Activated T-cell treated with anti-CD3 and anti-CD28 coated beads, Interleukin-2, amount 50 U/mL, for 48 hours (primary cell): ENCODE data around the gene CMBL.
"Not testable (repeated sequence)": the region's sequence is repeated elsewhere in the genome, so short reads cannot be mapped to it uniquely, and the experiment has no call there.

Source experiments
- DNase-seq, 2 experiments: peaks; one replicate each; pipeline ENCODE4 v3.0.0-alpha.2; 2020

The CMBL gene

DNA sequence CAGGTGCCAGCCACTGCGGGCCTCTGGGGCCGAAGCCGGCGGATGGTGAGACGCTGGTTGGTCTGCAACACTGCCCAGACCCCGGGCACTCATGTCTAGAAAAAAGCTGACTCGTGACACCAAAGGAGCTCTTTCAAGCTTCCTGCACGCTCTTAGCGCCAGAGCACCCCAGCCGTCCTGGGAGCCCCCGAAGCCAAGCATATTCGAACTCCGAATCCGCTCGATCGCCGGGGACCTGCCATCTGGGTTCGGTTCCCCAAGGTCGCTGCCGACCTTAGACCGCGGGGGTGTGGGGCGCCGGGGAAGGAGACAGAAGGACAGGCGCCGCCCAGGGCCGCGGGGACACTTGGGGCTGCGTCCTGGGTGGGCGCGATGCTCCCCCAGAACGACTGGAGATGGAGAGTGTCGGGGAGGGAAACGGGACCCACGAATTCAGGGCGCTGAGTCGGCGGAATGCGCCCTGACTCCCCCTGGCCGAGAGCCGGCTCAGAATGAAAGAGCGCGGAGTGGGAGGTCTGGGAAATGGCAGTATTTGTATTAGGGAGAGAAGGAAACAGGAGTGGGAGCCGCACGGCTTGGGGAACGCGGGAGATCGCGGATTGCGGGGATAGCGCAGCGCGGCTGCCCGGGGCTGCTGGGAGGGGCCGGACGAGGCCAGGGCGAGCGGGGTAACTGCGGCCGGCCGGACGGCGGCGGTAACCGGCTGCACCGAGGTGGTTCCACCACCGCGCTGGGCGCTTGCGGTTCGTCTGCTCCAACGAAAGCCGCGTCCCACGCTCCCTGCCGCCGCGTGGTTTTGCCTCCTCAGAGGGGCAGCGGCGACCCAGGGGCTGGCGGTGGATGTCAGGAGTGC is 25.7 kb upstream of the CMBL start:
- DNase-seq = peak; percentile 23 to 39

DNA sequence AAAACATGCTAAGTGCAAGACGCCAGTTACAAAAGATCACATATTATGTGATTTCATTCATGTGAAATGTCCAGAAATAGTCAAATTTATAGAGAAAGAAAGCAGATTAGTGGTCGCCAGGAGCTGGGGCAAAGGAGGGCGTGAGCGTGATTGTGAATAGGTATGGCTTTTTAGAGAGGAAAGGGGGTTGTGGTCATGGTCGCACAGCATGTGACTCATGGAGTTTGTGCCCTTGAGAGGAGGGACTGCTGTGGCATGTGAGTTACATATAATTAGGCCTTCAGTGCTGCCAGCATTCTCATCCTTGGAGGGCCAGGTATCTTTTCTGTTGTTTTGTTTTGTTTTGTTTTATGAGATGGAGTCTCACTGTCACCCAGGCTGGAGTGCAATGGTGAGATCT is 24.6 kb upstream of the CMBL start:
- DNase-seq = no peak

DNA sequence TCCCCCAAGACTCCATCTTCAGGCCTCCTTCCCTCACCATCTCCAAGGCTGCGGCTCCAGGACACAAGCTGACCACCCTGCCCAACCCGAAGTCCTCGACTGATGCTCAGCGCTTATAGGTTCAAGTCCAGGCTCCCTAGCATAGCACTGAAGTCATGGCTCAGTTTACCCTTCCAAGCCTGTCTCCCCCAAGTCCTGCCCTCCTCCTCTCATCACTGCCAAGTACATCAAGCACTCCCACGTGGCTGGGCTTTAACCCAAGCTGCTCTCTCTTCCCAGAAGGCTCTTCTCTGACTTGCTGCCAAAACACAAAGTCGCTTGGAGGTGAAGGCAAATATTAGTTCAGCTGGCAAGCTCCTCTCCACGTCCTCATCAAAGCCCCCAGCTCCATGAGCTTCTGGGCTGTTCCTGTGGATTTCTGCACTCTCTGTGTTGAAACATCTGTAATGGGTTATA is 23.7 kb upstream of the CMBL start:
- no peak for DNase-seq

- DNase-seq = no peak
These were observed 23.0 kb upstream of the CMBL start for GRCh38 chr5:10330511-10331230.

DNA sequence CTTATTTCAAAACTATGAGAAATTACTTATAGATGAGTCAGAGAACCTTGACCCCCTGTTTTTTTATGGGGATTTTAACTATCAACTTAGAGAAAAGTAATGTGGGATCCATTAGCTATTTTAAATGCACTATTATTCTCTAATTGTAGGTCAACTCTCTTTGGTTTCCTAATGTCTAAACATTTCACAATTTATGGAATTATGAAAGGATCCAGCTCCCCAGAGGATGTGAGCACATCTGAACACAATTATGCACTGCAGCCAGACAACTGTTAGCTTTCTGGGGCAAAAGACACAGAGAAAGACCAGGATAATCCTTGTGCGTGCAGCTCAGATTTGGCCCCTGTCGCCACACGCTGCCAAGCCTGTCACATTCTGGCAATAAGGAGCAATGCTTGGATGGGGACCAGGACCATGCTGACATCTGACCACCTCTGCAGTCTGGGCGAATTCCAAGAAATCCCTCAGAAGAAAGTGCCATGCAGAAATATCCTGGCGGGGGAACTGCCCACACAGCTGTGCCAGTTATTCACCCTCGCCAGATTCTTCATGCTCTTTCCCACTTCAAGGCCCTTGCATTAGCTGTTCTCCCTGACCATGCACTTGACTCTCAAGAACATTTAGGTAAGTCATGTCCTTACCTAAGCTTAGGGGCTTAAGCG is 22.2 kb upstream of the CMBL start:
- DNase-seq = no peak

GRCh38 chr5:10329446-10329819 is 21.7 kb upstream of the CMBL start:
- no peak for DNase-seq

GRCh38 chr5:10328323-10328722 is 20.6 kb upstream of the CMBL start:
- DNase-seq = no peak

DNA sequence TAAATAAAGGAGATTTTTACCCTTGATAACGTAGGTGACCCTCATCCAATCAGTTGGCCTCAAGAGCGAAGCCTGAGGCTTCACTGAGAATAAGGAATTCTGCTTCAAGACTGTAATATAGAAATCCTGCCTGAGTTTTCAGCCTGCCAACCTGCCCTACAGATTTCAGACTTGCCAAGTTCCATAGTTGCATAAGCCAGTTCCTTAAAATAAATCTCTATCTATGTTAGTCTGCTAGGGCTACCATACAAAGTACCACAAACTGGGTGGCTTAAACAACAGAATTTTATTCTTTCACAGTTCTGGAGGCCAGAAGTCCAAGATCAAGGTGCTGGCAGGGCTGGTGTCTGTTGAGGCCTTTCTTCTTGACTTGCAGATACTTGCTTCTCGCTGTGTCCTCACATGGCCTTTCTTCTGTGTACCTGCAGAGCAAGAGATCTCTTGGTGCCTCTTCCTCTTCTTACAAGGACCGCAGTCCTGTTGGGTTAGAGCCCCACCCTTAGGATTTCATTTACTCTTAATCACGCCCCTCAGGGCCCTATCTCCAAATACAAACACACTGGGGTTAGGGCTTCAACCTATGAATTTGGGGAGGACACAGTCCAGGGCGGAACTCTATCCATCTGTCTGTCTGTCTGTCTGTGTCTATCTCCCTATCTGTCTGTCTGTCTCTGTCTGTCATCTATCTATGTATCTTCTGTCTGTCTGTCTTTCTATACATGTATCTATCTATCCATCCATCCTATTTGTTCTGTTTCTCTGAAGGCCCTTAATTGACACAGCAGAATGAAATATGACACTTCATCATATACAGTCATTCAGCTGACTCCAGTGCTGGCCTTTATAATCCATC is 17.0 kb upstream of the CMBL start:
- DNase-seq = no peak

DNA sequence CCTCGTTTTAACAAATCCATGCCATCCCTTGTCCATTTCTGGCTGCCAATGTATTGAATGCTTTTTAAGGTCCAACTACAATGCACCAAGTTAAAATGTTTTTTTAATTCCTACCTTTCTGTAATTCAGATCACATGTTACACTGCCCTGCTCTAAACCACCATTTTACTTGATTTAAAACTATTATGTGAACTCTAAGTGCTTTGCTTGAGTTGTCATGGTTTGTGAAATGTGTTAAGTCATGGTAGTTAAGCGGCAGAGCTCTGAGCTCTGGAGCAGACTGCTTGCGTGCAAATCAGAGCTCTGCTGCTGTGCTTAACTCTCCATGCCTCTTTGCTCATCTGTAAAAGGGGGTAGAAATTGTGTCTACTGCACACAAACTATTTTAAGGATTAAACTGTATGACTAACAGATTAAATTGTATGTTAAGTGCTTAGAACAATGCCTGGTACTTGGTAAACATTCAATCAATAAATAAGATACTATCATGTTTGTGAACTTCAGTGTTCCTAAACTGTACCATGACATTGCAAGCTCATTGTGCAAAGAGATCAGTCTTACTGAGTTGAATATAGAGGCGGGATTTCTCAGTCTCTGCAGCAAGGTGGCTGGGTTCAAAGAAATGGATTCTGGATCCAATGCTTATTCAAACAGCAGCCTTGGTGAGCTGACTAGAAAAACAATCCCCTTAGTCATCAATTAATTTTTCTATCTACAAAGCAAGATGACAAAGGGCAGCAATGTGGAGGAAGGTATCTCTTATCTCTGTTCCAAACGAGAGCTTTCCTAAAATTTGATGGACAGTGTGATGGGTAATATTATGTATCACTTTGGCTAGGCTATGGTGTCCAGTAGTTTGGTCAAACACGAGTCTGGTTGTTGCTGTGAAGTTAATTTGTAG is 16.1 kb upstream of the CMBL start:
- DNase-seq = no peak

DNA sequence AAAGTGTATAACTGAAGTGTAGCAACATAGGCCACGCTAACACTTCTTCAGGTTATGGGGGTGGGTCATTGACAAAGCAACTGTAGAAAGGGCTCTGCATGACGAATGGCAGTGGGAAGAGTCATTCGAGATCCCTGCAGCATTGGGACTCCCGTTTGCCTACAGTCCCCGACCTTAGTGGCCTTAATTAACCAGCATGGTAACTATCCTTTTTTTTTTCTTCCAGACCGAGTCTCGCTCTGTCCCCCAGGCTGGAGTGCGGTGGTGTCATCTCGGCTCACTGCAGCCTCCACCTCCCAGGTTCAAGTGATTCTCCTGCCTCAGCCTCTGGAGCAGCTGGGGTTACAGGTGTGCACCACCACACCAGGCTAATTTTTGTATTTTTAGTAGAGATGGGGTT is 14.2 kb upstream of the CMBL start:
- DNase-seq = no peak

DNA sequence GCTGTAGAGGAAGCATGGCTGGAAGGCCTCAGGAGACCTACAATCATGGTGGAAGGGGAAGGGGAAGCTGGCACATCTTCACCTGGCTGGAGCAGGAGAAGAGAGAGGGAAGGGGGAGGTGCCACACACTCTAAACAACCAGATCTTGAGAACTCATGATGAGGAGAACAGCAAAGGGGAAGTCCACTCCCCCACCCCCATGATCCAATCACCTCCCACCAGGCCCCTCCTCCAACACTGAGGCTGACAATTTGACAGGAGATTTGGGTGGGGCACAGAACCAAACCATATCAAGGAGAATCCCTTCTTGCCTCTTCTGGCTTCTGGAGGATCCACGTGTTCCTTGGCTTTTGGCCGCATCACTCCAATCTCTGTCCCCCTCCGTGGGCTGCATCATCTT is 13.1 kb upstream of the CMBL start:
- DNase-seq = no peak

GRCh38 chr5:10319202-10319851 is 11.6 kb upstream of the CMBL start:
- DNase-seq = no peak

DNA sequence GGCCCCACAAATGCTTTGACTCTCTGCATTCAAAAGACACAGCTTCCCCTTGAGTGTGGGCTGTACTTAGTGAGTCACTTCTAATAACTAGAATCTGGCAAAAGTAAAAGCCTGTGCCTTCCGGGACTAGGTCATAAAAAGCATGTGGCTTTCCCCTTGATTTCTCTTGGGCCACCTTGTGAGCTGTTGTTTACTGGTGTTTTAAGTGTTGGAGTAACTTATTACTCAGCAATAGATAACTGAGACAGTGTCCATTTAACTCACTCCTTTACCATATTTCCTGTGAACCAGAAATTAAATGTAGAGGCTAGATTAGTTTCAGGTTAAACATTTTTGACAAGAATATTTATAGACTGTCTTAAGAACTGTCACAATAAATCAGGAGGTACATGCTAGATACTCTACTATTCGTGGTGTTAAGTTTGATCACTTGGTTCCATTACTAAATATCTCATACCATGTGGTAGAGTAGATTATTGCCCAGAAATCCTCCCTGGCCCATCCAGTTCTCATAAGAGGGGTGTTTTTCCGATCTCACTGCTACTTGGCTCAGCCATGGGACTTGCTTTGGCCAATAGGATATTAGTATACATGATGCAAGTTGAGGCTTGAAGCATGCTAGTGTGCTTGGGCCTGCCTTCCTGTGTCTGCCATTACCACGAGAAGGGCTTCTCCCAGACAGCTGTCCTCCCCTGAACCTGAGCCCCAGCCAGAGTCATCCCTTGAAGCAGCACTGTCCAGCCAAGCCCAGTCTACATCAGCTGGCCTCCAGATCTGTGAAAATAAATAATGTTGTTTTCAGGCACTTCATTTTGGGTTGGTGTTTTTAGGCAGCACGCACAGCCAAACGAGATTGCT is 10.4 kb upstream of the CMBL start:
- DNase-seq = no peak

GRCh38 chr5:10315824-10316509 is 8.3 kb upstream of the CMBL start:
- DNase-seq = no peak

GRCh38 chr5:10315201-10315600 is 7.5 kb upstream of the CMBL start:
- DNase-seq = no peak

DNA sequence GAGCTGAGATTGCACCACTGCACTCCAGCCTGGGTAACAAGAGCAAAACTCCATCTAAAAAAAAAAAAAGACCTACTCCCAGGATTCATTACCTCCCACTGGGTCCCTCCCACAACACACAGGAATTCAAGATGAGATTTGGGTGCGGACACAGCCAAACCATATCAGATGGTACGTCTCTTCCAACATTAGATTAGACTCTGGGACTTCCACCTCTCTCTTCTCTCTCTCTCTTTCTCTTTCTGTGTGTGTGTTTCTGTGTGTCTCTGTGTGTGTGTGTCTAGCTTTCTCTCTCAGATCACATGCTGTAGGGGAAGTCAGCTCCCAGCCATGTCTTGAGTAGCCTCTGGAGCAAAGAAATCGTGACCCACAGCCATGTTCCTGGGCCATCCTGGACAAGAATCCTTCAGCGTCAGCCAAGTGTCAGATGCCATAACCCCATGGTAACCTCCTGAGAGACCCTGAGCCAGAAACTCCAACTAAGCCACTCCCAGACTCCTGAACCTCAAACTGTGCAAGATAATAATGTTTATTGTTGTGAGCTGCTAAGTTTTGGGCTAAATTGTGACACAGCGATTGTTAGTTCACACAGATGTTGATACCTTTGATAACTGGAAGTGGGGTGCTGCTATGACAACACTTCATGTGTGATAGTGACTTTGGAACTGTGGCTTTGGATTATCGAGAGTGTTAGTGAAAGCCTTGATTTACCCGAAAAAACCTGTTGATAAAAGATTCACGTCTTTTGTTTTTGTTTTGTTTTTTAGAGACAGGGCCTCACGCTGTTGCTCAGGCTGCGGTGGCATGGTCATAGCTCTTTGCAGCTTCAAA is 4.1 kb upstream of the CMBL start:
- no peak for DNase-seq

DNA sequence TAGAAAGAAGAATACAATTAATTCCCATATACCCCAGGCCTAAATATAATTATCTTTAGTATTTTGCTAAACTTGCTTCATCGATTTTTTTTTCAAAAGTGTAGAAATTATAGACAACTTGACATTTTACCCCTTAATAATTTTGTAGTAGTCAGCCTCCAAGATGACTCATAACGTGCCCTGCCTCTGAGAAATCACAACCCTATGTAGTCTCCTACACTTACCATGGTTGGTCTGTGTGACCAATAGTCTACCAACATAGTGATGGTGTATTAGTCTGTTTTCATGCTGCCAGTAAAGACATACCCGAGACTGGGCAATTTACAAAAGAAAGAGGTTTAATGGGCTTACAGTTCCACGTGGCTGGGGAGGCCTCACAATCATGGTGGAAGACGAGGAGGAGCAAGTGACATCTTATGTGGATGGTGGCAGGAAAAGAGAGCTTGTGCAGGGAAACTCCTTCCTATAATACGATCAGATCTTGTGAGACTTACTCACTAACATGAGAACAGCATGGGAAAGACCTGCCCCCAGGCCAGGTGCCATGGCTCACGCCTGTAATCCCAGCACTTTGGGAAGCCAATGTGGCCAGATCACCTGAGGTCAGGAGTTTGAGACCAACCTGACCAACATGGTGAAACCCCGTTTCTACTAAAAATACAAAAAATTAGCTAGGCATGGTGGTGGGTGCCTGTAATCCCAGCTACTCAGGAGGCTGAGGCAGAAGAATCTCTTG is 3.3 kb upstream of the CMBL start:
- DNase-seq = not testable (repeated sequence)
